GM18519 (cell line): ENCODE results near the gene HS6ST1.
A peak's percentile ranks its signal among the peaks of the same experiment; 100 is the strongest.
"Not testable (repeated sequence)": the region's sequence is repeated elsewhere in the genome, so short reads cannot be mapped to it uniquely, and the experiment has no call there.

ENCODE experiments used
- ATAC-seq: cut with Tn5 transposase; IDR thresholded peaks from one replicate; pipeline ENCODE4 v1.9.1; 2021; ENCODE audit warnings: mild to moderate bottlenecking, moderate library complexity; ENCODE audit not compliant: unreplicated experiment, low FRiP score

HS6ST1 gene

GRCh38 chr2:128322715-128323554, 4.3 kb upstream of the HS6ST1 start:
- ATAC-seq = no peak

- peak; percentile 55 for ATAC-seq
Measured at GRCh38 chr2:128321784-128322714, 3.4 kb upstream of the HS6ST1 start.

GRCh38 chr2:128320906-128321771, 2.5 kb upstream of the HS6ST1 start:
- ATAC-seq = no peak

GRCh38 chr2:128320192-128320905, 1.7 kb upstream of the HS6ST1 start:
- no peak for ATAC-seq

- no peak for ATAC-seq
Measured at GRCh38 chr2:128319631-128320191, 1.0 kb upstream of the HS6ST1 start.

GRCh38 chr2:128318245-128318644, 423 bp downstream of the HS6ST1 start:
- ATAC-seq = not testable (repeated sequence)

- ATAC-seq = not testable (repeated sequence)
Measured at GRCh38 chr2:128317899-128318225, 806 bp downstream of the HS6ST1 start.

GRCh38 chr2:128317181-128317898, 1.3 kb downstream of the HS6ST1 start:
- no peak for ATAC-seq

- ATAC-seq = no peak
Measured at GRCh38 chr2:128316777-128317180, 1.9 kb downstream of the HS6ST1 start.

- no peak for ATAC-seq
Measured at GRCh38 chr2:128315829-128316776, 2.6 kb downstream of the HS6ST1 start.

GRCh38 chr2:128315122-128315828, 3.4 kb downstream of the HS6ST1 start:
- ATAC-seq = no peak

- ATAC-seq = no peak
Measured at GRCh38 chr2:128314348-128315121, 4.1 kb downstream of the HS6ST1 start.

- no peak for ATAC-seq
Measured at GRCh38 chr2:128313931-128314347, 4.7 kb downstream of the HS6ST1 start.

GRCh38 chr2:128313091-128313836, 5.4 kb downstream of the HS6ST1 start:
- ATAC-seq = no peak

- ATAC-seq = no peak
Measured at GRCh38 chr2:128312411-128312810, 6.3 kb downstream of the HS6ST1 start.
